Calu3 (cell line): ENCODE results near the gene CRACDL. TPM values are rescaled to one million over a fixed set of nuclear protein-coding genes. Genes with fewer than 3 reads are reported as not detected.

Experiments
- BruUV-seq: library from RNA; stranded (reverse); fragments of 400-500 nt; replicated peaks from 2 replicates; lab custom pipeline; 2021; lab: Mats Ljungman, UMichigan
- CTCF ChIA-PET: fragments of 300-600 bp; sonication (Branson Sonifier 250); formaldehyde crosslinking; loops from one replicate; lab custom pipeline; 2022; ENCODE audit warnings: antibody characterized with exemption; lab: Charles Lee
- DNase-seq: peaks from one replicate; pipeline ENCODE4 v3.0.0; 2022
- H3K27ac Mint-ChIP-seq: one replicate; pipeline ENCODE4 v1.8.0; 2022; ENCODE audit warnings: mixed read lengths; ENCODE audit not compliant: unreplicated experiment
- H3K27me3 Mint-ChIP-seq: one replicate; pipeline ENCODE4 v1.8.0; 2022; ENCODE audit warnings: mixed read lengths; ENCODE audit not compliant: unreplicated experiment
- H3K36me3 Mint-ChIP-seq: one replicate; pipeline ENCODE4 v1.8.0; 2022; ENCODE audit warnings: mild to moderate bottlenecking, moderate library complexity, mixed read lengths; ENCODE audit not compliant: insufficient read depth, unreplicated experiment
- H3K4me1 Mint-ChIP-seq: one replicate; pipeline ENCODE4 v1.8.0; 2022; ENCODE audit warnings: mild to moderate bottlenecking, low read depth, mixed read lengths; ENCODE audit not compliant: unreplicated experiment
- H3K4me3 Mint-ChIP-seq: one replicate; pipeline ENCODE4 v1.8.0; 2022; ENCODE audit warnings: mild to moderate bottlenecking, low read depth, moderate library complexity, mixed read lengths; ENCODE audit not compliant: unreplicated experiment
- H3K9me3 Mint-ChIP-seq: one replicate; pipeline ENCODE4 v1.8.0; 2022; ENCODE audit warnings: low read depth, mixed read lengths; ENCODE audit not compliant: unreplicated experiment
- CTCF ChIP-seq: fragments of 200-600 bp; IDR thresholded peaks from one replicate; pipeline ENCODE4 v1.8.0; 2022; ENCODE audit warnings: antibody characterized with exemption; ENCODE audit not compliant: unreplicated experiment
- intact Hi-C: fragments of 100-400 bp; cut with micrococcal nuclease; formaldehyde crosslinking; loops from one replicate; pipeline ENCODE4 v1.10.0; 2022; ENCODE audit not compliant: unreplicated experiment
- total RNA-seq: library from RNA; stranded (reverse); gene quantifications from 2 replicates; pipeline ENCODE4 v1.2.3, GENCODE V29; 2022

CRACDL gene
- total RNA-seq, 1 experiment from 2014 or later = 16.2 TPM

GRCh38 chr2:98828793-98829371 lies 107.1 kb downstream of the CRACDL start:
- Mint-ChIP-seq H3K9me3 (no peaks in the 10 kb centered on the region), H3K4me1 (no peaks in the 10 kb centered on the region), H3K4me3 (no peak overlapping the region), H3K36me3 (peaks cover 17% of the 10 kb centered on the region), H3K27ac (no peak overlapping the region), H3K27me3 (no peaks in the 10 kb centered on the region)
- no TSS peak for BruUV-seq
- intact Hi-C loops = no loop called here
- CTCF ChIA-PET = interaction anchor here (0.9 kb wide), 1 partner anchor 98 kb away, joined by 3 read pairs; the partner anchor contains the start of gene MGAT4A
- TF ChIP-seq CTCF = no peak
- no peak for DNase-seq

- CTCF ChIA-PET = no interaction called here
- no peaks in the 10 kb centered on the region for H3K4me1 Mint-ChIP-seq
- no peak overlapping the region for H3K27ac Mint-ChIP-seq
These were observed 107.7 kb downstream of the CRACDL start for GRCh38 chr2:98828369-98828744.

GRCh38 chr2:98827625-98828368 lies 108.2 kb downstream of the CRACDL start:
- TF ChIP-seq CTCF = no peak
- BruUV-seq = no TSS peak
- Mint-ChIP-seq H3K4me1 (no peaks in the 10 kb centered on the region), H3K9me3 (no peaks in the 10 kb centered on the region), H3K4me3 (no peak overlapping the region), H3K36me3 (peaks cover 17% of the 10 kb centered on the region), H3K27ac (no peak overlapping the region), H3K27me3 (no peaks in the 10 kb centered on the region)
- no peak for DNase-seq
- CTCF ChIA-PET = no interaction called here
- intact Hi-C loops = no loop called here

More at GRCh38 chr2:98828369-98828744, 107.7 kb downstream of the CRACDL start:
- no peak for TF ChIP-seq CTCF
- Mint-ChIP-seq H3K27me3 (no peaks in the 10 kb centered on the region), H3K9me3 (no peaks in the 10 kb centered on the region), H3K4me3 (no peak overlapping the region), H3K36me3 (peaks cover 17% of the 10 kb centered on the region)
- BruUV-seq = no TSS peak
- intact Hi-C loops = no loop called here
- DNase-seq = no peak

- CTCF ChIA-PET = no interaction called here
- no peak overlapping the region for H3K4me3 Mint-ChIP-seq
- no peaks in the 10 kb centered on the region for H3K4me1 Mint-ChIP-seq
- H3K36me3 Mint-ChIP-seq = peaks cover 17% of the 10 kb centered on the region
- H3K27me3 Mint-ChIP-seq = no peaks in the 10 kb centered on the region
- no peak for DNase-seq
- no TSS peak for BruUV-seq
- intact Hi-C loops = no loop called here
- H3K27ac Mint-ChIP-seq = no peak overlapping the region
- TF ChIP-seq CTCF = no peak
- H3K9me3 Mint-ChIP-seq = no peaks in the 10 kb centered on the region
These were observed 109.2 kb downstream of the CRACDL start for GRCh38 chr2:98826856-98827255.
